HG03025 (cell line): ENCODE data around the gene VAC14.

Source experiments
- ATAC-seq: cut with Tn5 transposase; IDR thresholded peaks from one replicate; pipeline ENCODE4 v1.9.1; 2021; ENCODE audit warnings: mild to moderate bottlenecking, moderate library complexity; ENCODE audit not compliant: unreplicated experiment, low FRiP score

The VAC14 gene

DNA sequence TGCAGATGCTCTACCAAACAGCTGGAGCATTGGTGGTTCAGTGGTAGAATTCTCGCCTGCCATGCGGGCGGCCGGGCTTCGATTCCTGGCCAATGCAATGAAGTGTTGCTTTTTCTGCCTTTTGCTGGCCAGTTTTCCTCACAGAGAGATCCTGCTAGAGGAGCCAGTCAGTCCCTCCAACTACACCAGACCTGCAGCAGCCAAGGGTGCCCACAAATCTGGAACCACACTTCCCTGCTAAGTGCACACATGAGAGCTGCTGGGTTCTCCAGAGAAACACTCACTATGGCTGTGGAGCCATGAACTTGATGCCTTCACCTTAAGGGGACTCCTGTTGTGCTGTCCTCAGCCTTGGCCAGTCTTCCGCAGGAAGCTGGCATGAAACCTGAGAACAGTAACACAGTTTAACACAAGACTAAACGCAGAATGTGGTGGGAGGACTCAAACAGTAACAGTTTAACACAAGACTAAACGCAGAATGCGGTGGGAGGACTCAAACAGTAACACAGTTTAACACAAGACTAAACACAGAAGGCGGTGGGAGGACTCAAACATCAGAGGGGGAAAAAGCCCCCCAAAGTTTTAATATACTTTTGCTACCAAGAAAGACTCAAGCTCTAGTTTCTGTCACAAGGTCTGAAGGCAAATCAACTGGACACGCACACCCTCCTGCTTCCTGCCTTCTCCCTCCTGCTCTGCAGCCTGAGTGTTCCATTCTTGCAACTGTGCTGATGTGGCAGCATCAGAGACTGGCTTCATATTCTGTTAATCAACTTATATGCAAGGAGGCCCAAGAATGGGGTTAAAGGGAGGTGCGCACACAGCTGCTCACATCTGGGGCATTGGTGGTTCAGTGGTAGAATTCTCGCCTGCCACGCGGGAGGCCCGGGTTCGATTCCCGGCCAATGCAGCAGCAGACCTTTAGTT is 12.0 kb downstream of the VAC14 start:
- no peak for ATAC-seq

DNA sequence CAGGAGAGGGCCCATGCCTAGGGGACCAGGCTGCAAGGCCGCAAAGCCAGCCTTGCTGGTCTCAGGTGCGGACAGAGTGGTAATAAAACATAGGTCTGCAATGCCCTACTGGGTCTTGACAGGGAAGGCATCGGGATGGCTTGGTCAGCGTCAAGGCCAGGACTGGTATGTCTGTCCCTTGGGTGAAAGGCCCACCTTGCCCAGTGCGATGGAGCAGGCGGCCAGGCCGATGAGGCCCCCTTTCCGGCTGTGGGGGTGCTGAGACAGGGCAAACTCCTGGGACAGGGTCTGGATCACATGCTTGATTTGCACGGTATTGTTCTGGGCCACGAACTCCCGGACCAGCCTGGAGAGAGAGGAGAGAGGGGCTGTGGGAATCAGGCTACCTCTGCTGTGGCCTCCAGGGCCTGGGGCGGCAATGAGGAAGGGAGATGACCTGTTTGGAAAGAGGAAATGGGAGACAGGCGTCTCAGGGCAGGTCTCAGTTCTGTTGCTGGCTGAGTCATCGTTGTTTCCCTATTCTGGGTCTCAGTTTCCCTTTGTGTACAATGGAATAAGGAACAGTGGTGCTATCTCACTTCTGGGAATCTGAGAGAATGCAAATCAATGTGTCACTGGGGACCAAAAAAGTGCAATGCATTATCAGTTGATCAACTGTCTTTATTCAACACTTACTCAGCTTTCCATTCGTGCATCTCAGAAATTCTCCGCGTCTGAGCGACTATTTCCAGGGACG is 14.8 kb downstream of the VAC14 start:
- no peak for ATAC-seq

DNA sequence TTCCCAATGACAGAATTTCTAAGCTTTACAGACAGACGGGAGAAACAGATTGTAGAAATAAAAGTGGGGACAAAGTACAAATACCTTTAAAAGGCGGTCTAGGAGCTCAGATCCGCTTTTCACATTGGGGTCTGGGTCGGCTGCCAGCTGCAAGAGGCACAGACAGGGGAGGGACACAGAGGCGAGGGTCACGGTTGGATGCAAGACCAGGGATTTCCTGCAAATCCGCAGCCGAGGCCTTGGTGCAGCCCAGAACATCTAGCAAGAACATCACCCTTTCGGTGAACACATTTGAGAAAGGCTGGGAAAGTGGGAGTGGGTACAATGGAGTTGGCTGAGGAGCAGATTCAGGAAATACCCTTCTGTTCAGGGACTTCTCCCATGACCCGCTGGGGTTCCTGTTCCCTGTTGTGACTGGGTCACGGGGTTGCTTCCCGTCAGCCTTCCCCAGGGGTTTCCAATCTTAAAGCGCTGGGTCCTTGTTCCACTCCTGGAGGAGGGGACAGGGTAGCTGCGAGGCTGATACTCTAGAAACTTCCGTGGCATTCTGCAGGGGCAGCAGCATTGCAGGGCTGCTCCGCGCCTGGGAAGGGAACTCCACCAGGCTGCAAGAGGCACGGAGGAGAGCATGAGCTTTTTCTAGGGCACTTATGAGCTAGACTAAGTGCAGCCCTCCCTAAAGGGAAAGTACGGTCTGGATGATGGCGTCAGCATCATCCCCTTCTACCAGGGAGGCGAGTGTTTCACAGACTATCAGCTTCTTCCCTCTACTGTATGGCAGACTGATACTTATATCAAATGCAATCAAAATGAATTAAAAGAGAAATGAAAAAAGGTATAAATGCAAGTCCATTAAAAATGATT is 16.0 kb downstream of the VAC14 start:
- ATAC-seq: no peak

DNA sequence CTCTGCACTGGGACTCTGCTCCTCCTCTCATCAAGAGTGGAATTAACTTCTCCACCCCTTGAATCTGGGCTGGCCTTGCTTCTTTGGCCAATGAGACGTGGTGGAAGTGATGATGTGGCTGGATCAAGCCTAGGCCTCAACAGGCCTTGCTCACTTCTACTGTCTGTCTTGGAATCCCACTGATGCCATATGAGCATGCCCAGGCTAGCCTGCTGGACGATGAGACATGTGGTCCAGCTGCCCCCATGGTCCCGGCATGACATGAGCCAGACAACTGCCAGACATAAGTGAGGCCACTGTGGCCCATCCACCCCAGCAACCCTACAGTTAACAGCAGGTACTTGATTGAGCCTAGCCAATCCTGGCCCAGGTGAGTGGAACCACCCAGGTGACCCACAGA is 18.7 kb downstream of the VAC14 start:
- no peak for ATAC-seq

DNA sequence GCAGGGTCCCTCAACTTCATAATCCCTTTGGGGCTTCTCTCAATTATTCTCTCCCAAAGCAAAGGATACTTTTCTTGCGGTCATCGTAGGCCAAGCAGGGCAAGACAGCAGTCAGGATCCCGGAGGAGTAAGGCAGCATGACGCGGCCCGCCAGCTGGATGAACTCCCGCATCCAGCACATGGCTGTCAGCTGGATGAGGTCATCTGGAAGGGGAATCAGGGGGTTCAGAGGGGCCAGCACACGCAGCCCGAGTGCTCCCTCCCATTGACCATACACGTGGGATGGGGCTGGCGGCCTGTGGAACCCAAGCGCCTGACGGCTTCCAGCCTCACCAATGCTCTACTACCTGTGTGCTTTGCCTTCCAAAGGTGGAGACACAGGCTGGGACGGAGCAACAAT is 19.2 kb downstream of the VAC14 start:
- ATAC-seq: no peak

DNA sequence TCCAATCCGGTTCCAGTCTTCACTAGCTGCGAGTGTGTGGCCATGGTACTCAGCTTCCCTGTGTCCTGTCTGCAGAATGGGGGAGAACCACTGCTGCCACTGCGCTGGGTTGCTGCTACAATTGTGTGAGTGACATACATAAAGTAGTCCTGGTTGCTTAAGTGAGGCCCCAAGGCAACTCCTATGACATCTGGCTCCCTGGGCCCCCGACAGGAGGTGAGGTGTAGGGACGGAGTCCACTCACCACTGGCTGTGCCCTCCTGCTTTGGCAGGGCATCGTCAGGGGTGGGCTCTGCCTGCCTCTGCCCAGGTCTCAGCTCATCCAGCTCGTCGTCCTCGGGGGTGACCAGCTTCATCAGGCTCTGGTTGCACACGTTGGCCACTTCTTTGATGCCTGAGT is 20.4 kb downstream of the VAC14 start:
- ATAC-seq: no peak

DNA sequence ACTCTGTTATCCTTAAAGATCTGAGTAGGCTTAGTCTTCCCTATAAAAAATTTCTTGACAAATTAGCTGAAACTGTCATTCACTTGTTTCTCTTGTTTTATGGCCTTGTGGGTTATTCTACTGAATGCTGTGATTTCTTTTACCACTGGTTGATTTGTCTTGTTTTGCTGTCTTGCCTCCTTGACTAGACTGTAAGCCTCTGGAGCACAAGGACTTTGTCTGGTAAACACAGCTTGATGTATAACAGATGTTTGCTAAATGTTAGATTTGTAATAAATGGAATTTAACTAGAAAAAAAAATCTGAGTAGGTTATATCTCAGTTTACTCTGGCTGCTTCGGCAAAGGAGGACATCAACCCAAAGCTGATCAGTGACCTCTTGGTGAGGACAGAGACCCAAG is 21.6 kb downstream of the VAC14 start:
- no peak for ATAC-seq

DNA sequence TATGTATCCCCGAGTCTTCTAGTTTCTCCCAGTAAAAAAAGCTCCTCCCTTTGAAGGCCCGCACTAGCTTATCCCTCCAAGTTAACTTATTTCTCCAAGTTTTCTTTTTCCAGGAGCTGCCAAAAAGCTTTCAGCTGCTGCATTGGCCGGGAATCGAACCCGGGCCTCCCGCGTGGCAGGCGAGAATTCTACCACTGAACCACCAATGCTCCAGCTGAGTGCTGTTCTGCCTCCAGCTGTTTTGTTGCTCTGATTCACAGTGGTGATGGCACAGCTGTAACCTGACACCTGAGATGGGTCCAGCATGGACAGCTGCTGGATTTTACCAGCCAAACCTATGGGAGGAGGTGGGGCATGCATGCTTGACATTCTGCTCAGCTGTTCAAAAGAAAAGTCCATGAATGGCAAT is 22.1 kb downstream of the VAC14 start:
- ATAC-seq: no peak

DNA sequence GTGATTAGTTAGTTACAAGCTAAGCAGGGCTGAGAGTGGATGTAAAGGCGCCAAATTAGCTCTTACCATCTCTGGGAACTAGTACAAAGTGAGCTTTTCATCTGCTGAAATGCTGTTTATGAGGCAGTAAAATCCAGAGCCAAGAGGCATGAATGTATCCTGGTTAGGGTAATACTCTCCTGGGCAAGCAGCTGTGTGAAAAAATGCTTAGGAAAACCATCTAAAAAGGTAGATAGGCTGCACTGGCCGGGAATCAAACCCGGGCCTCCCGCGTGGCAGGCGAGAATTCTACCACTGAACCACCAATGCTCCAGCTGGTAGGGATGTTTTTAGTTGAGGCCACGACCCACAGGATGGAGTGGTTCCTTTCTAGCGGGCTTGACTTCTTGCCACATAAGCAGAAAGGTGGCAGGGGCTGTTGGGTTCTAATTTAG is 23.0 kb downstream of the VAC14 start:
- no peak for ATAC-seq

DNA sequence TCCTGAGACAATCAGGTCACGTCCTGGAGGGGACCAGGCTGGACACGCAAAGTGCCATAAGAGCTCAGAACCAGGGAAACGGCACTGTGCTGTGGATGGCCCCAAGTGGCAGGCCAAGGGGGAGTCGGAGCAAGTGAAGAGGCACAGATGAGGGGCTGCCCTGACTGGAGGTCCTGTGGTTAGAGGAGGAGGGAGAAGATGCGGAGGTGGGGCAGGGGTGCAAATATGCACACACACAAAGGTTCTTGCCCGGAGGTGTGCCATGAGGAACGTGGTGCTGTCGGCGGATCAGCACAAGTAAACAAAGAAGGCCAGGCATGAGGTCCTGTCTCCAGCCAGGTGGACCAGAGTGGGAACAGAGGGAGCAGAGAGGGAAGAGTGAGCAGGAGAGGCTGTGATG is 23.5 kb downstream of the VAC14 start:
- no peak for ATAC-seq

DNA sequence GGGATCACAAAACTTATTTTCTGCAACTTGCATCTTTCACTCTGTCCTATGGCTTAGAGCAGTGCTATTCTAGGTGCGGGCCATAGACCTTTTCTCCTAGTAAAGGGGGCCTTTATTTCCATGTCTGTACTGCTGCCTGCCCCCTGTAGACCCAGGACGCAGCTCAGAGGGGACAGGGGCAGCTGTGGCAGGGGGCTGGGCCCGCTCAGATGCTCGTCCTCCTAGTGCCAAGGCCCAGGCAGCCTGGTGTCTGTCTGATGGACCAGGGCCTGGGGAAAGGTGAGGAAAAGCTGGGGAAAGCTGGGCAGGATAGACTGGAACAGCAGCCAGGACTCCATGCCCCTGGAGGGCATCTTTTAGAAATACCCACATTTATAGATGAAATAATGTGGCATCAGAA is 25.6 kb downstream of the VAC14 start:
- no peak for ATAC-seq

DNA sequence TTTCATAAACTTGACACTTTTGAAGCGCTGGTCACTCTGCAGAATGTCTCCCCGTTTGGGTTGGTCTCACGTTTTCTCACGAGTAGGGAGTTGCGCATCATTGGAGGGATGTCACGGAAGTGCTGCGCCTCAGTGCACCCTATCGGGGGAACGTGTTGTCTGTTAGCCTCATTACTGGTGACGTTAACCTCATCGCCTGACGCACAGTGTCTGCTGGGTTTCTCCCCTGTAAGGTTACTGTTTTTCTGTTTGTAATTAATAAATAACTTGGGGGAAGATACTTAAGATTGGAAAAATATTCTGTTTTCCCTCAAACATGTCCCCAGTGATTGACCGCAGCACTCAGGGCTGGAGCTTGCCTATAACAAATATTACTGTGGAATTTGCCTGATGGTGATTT is 26.7 kb downstream of the VAC14 start:
- ATAC-seq: no peak

DNA sequence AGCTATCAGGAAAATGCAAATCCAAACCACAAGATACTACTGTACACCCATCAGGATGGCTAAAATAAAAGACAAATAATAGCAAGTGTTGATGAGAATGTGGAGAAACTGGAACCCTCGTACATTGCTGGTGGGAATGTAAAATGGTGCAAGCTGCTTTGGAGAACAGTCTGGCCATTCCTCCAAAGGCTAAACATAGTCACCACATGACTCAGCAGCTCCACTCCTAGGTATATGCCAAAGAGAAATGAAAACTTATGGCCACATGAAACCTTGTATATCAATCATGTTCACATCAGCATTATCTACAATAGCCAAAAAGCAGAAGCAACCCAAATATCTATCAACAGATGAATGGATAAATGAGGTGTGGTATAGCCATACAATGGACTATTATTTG is 28.5 kb downstream of the VAC14 start:
- ATAC-seq: no peak

DNA sequence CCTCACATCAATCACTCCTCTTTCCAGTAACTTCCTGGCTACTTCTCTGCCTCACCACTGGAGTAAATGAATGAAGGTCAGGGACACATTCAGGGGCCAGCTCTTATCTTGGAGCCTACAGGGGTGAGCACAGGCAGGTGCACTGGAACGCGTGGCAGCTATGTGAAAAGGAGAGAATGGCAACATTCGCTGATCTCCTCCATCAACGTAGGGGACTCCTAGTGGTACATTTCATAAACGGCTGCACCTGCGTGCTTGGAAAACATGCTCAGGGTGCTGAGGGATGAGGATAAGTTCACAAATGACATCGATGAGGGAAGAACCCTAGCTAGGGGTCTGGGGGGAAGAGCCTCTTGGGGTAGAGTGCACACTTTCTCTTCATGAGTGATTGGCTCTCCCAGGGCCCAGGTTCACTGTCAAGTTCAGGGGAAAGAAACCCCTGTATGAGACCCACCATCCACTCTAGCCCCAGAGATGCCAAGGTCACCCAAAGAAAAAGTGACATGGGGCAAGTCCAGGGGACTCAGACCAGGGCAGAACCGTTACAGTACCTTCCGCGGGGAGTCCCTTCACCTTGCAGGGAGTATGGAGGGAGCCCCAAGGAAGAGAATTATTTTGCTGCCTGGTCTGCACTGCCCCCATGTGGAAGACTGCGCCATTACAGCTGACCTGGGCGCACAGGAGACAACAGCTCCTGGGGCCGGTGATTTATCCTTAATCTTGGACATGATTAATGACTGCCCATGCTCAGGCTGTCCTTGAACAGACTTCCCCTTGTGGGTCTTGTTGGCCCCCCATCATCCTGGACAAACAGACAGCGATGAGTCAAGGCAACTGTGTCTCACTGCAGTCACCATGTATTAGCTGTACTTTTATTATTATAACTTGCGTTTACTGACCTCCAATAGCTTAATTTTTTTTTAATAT is 30.1 kb downstream of the VAC14 start:
- ATAC-seq: no peak

DNA sequence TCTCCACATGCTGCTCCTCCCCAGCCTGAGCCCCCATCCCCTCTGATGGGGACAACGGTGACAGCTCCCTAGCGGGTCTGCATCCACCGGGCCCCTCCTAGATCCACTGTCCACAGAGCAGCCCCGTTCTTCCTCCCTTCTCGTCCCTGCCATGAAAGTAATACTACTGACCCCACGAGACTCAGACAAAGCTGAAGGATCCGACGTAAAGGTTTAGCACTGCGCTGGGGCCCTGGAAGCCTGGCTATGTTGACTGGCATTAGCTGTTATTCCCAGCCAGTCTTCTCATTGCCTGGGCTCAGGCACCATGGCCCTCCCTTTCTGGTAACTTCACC is 30.7 kb downstream of the VAC14 start:
- ATAC-seq: no peak

DNA sequence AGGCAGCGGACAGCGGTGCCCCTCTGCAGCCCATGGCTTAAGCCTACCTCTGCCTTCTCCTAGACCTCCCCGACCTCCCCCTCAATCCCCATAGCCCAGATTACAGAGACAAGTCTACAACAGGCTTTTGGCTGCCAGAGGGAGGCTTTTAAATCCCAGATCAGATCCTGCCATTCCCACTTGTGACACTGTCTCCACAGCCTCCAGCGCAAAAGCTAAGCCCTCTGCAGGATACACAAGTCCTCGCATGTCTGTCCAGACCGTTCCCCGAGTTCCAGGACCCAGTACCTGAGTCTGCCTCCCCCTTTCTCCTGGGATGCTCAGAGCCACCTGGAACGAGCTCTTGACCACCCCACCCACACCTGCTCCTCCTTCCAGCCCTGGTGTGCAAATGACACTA is 31.2 kb downstream of the VAC14 start:
- no peak for ATAC-seq

DNA sequence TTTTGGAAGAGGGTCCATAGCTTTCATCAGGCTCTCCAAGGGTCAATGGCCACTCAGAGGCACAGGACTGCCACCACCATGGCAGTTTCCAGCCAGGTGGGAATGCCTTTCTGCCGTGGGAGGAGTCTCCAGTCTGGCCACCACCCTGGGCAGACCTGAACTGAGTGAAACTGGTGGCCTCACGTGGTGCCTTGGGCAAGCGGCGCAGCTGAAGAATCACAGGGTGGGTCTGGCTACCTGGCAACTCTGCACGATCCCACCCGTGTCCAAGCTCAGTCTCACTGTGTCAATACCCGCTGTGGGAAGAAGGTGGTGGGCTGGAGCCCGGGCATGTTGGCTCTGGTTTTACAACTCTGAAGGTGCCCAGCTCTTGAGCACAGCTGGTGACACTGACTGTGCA is 31.8 kb downstream of the VAC14 start:
- ATAC-seq: no peak

DNA sequence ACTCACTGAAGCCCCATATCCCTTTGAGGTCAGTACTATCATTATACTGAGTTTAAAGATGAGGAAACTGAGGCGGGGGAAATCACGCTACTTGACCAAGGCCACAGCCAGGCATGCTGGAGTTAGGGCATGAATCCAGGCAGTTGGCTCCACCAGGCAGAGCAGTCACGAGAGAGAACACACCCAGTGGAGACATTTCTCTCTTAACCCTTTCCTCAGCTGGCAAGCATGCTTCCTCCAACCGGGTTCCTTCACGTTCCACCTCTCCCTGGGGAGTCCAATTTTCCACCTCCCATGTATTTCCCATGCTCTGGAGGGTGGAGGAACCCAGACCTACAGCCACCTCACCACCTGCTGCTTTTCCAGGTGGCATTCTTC is 32.8 kb downstream of the VAC14 start:
- ATAC-seq: no peak

DNA sequence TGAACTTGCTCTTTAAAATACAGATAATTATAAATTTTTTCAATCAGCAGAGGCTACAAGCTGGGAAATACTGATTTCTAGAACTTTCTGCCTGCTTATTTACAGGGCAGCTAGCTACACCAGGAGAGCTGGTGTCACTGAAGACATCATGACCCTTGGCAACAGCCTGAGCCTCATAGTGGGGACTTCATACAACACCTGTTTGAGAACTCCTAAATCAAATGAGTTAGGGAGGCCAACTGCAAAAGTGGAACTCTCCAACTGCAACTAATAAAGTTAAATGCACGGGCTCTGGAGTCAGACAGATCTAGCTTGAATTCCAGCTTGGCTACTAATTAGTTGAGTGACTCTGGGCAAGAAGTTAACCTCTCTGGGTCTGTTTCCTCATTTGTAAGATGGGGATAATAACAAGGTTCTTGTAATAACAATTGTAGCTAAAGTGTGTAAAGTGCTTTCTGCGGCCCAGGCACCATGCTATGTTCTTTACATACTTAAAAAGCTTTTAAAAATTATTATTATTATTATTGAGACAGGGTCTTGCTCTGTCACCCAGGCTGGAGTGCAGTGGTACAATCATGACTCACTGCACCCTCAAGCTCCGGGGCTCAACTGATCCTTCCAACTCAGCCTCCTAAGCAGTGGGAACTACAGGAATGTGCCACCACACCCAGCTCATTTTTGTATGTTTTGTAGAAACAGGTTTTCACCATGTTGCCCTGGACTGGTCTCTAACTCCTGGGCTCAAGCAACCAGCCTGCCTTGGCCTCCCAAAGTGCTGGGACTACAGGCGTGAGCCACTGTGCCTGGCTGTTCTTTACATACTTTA is 33.4 kb downstream of the VAC14 start:
- ATAC-seq: no peak
